HG02623 (cell line): ENCODE results near the gene TEX52.

ENCODE experiments used
- ATAC-seq: cut with Tn5 transposase; IDR thresholded peaks from one replicate; pipeline ENCODE4 v1.9.1; 2021; ENCODE audit warnings: moderate library complexity; ENCODE audit not compliant: unreplicated experiment

The TEX52 gene

DNA sequence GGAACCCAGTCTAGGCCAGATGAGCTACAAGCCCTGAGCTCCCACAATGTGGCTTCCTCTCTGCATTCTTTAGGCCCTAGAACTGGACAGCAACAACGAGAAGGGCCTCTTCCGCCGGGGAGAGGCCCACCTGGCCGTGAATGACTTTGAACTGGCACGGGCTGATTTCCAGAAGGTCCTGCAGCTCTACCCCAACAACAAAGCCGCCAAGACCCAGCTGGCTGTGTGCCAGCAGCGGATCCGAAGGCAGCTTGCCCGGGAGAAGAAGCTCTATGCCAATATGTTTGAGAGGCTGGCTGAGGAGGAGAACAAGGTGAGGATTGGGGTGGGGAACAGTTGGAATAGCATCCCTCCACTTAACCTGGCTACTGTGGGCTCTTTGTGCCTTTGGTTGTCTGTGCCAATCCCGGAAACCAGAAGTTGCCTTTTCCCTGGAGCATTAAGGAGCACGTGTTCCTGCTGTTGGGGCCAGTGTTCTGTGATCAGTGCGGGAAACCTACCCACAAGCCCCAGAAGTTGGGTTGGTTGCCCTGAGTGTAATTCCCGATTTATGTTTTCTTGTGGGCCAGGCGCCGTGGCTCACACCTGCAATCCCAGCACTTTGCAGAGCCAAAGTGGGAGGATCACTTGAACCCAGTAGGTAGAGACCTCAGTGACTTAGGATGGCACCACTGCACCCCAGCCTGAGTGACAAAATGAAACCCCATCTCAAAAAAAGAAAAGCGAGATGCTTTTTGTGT, 55.6 kb downstream of the TEX52 start:
- no peak for ATAC-seq

DNA sequence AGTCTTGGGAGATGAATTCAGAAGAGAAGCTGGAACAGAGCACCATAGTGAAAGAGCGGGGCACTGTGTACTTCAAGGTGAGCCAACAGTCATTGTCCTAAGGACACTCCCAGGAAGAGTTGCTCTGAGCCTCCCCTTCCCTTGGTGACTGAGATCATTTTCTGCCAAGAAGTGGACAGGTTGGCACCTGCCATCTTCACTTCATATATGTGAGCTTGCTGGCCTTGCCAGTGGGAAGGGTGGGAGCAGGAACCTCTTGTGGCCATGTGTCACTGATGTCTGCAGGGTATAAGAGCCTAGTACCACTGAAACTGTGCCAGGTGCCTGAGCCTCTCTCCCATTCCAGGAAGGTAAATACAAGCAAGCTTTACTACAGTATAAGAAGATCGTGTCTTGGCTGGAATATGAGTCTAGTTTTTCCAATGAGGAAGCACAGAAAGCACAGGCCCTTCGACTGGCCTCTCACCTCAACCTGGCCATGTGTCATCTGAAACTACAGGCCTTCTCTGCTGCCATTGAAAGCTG, 56.7 kb downstream of the TEX52 start:
- no peak for ATAC-seq
